K562 (cell line): ENCODE results near the gene NRCAM.

Experiments used
- EP300 ChIP-seq: IDR thresholded peaks from 2 replicates; pipeline ENCODE4 v1.6.1; 2012; ENCODE audit warnings: low read length, improper control_type of control experiment
- EZH2 ChIP-seq: IDR thresholded peaks from 2 replicates; pipeline ENCODE4 v1.6.1; 2012; ENCODE audit warnings: low read depth, mild to moderate bottlenecking, inconsistent platforms, low read length, borderline replicate concordance
- FOXA1 ChIP-seq: fragments of 450-650 bp; IDR thresholded peaks from 2 replicates; pipeline ENCODE4 v1.6.1; 2016; ENCODE audit warnings: mild to moderate bottlenecking, borderline replicate concordance
- GATA2 ChIP-seq: sonication (generic); formaldehyde crosslinking; IDR thresholded peaks from 2 replicates; pipeline ENCODE4 v1.4.0; 2020; ENCODE audit warnings: mild to moderate bottlenecking, missing genetic modification reagents
- MAFK ChIP-seq: IDR thresholded peaks from 2 replicates; pipeline ENCODE4 v1.6.1; 2011; ENCODE audit warnings: low read length, improper control_type of control experiment
- MED1 ChIP-seq: sonication (generic); formaldehyde crosslinking; IDR thresholded peaks from 2 replicates; pipeline ENCODE4 v1.8.1; 2023; ENCODE audit warnings: missing genetic modification reagents, borderline replicate concordance
- PHF20 ChIP-seq: fragments of 450-650 bp; IDR thresholded peaks from 2 replicates; pipeline ENCODE4 v1.6.1; 2018; ENCODE audit not compliant: partially characterized antibody
- POLR2A ChIP-seq: fragments of 450-650 bp; conservative IDR thresholded peaks from 2 replicates; pipeline ENCODE4 v1.6.1; 2016
- REST ChIP-seq, 2 experiments: fragments of 450-650 bp; formaldehyde crosslinking in 1 of 2; IDR thresholded peaks; 2 replicates each; pipeline versions ENCODE4 v1.4.0 to v1.6.1; 2014 to 2020; ENCODE audit warnings: mild to moderate bottlenecking in 2 of 2, borderline replicate concordance in 1 of 2, low read depth in 1 of 2
- SMAD1 ChIP-seq: fragments of 150-350 bp; IDR thresholded peaks from 2 replicates; pipeline ENCODE4 v1.6.1; 2014; ENCODE audit warnings: low read length, low read depth; ENCODE audit not compliant: partially characterized antibody
- SRSF9 ChIP-seq: fragments of 200-400 bp; formaldehyde crosslinking; IDR thresholded peaks from 2 replicates; pipeline ENCODE4 v1.6.1; 2017; ENCODE audit warnings: low read depth, low read length, borderline replicate concordance
- TAF1 ChIP-seq: IDR thresholded peaks from 2 replicates; pipeline ENCODE4 v1.6.1; 2011; ENCODE audit warnings: mild to moderate bottlenecking, low read length, moderate library complexity; ENCODE audit not compliant: insufficient read depth, control insufficient read depth, severe bottlenecking; ENCODE audit errors: extremely low read depth
- ZBTB7A ChIP-seq: IDR thresholded peaks from 2 replicates; pipeline ENCODE4 v1.6.1; 2011; ENCODE audit warnings: low read depth, mild to moderate bottlenecking, low read length, moderate library complexity, borderline replicate concordance; ENCODE audit not compliant: control insufficient read depth
- ZNF12 ChIP-seq: sonication (generic); formaldehyde crosslinking; IDR thresholded peaks from 2 replicates; pipeline ENCODE4 v1.4.0; 2020; ENCODE audit warnings: mild to moderate bottlenecking, missing genetic modification reagents

- TF ChIP-seq SRSF9 (no peak), FOXA1 (no peak), POLR2A (no peak), ZBTB7A (no peak), EP300 (no peak), SMAD1 (no peak), EZH2 (no peak), PHF20 (no peak), MED1 (CRISPR knock-in tag) (no peak), MAFK (0 out of 2 replicates have a peak, but pooled peaks have one; percentile 13), ZNF12 (no peak), REST (IDR thresholded peaks at IDR 0.05; ENCODE audit: borderline replicate concordance) (no peak), REST (CRISPR knock-in tag; IDR thresholded peaks at IDR 0.05; ENCODE audit: low read depth) (no peak), TAF1 (no peak), GATA2 (CRISPR knock-in tag) (no peak)
Measured at GRCh38 chr7:108104324-108104723, 351.9 kb downstream of the NRCAM start.
